NB4 (cell line): ENCODE data around the gene LRRC4B.

Source experiments
- DNase-seq: peaks from one replicate; pipeline ENCODE4 v3.0.0; 2010; ENCODE audit warnings: low read depth
- H3K4me3 ChIP-seq: one replicate; pipeline ENCODE4 v1.5.1; 2011; ENCODE audit warnings: mild to moderate bottlenecking, low read depth, low read length, moderate library complexity
- CTCF ChIP-seq: IDR thresholded peaks from one replicate; pipeline ENCODE4 v1.5.1; 2012; ENCODE audit warnings: low read depth, low read length
- MAX ChIP-seq: IDR thresholded peaks from 2 replicates; pipeline ENCODE4 v1.6.1; 2011; ENCODE audit warnings: low read depth, low read length
- MYC ChIP-seq: IDR thresholded peaks from 2 replicates; pipeline ENCODE4 v1.6.1; 2011; ENCODE audit warnings: low read depth, low read length
- POLR2A ChIP-seq: IDR thresholded peaks from 2 replicates; pipeline ENCODE4 v1.6.1; 2011; ENCODE audit warnings: mild to moderate bottlenecking; ENCODE audit not compliant: insufficient read length; ENCODE audit errors: extremely low read depth

LRRC4B gene

GRCh38 chr19:50564229-50565105 lies 3.8 kb downstream of the LRRC4B start:
- no peak overlapping the region for H3K4me3 ChIP-seq
- TF ChIP-seq MAX (no peak), CTCF (no peak), MYC (no peak), POLR2A (no peak)
- no peak for DNase-seq

GRCh38 chr19:50563597-50563996 lies 4.6 kb downstream of the LRRC4B start:
- no peak for DNase-seq
- no peak for TF ChIP-seq MYC
- TF ChIP-seq CTCF = no peak
- TF ChIP-seq POLR2A = no peak
- TF ChIP-seq MAX = no peak
- H3K4me3 ChIP-seq = no peak overlapping the region

GRCh38 chr19:50562996-50563395 lies 5.2 kb downstream of the LRRC4B start:
- TF ChIP-seq MYC (no peak), MAX (no peak), CTCF (no peak), POLR2A (no peak)
- no peak for DNase-seq
- no peak overlapping the region for H3K4me3 ChIP-seq

- H3K4me3 ChIP-seq = no peak overlapping the region
- DNase-seq = no peak
- no peak for TF ChIP-seq CTCF
- TF ChIP-seq MYC = no peak
- TF ChIP-seq POLR2A = no peak
- TF ChIP-seq MAX = no peak
These were observed 5.9 kb downstream of the LRRC4B start for GRCh38 chr19:50562329-50562728.

GRCh38 chr19:50559636-50560035 lies 8.6 kb downstream of the LRRC4B start:
- no peak for TF ChIP-seq MAX
- TF ChIP-seq MYC = no peak
- TF ChIP-seq POLR2A = no peak
- no peak for TF ChIP-seq CTCF
- H3K4me3 ChIP-seq = no peak overlapping the region
- no peak for DNase-seq
